PFSK-1 (cell line): ENCODE data around the gene IKZF2.

ENCODE experiments used
- FOXP2 ChIP-seq: optimal IDR thresholded peaks from 2 replicates; pipeline ENCODE3; 2011; ENCODE audit warnings: borderline replicate concordance, control low read depth, inconsistent platforms; ENCODE audit not compliant: insufficient read depth; ENCODE audit errors: extremely low read length, extremely low read depth
- POLR2AphosphoS5 ChIP-seq: IDR thresholded peaks from 2 replicates; pipeline ENCODE4 v1.6.1; 2012; ENCODE audit warnings: low read depth, mild to moderate bottlenecking, control low read depth, low read length, moderate library complexity
- REST ChIP-seq, 2 experiments: IDR thresholded peaks; 2 replicates each; pipeline versions ENCODE4 v1.6.1 to v1.8.0; 2011 to 2012; ENCODE audit warnings: low read depth in 2 of 2, low read length in 2 of 2, control low read depth in 1 of 2, inconsistent platforms in 1 of 2, mild to moderate bottlenecking in 1 of 2, moderate library complexity in 1 of 2; ENCODE audit not compliant: insufficient read depth in 1 of 2

DNA sequence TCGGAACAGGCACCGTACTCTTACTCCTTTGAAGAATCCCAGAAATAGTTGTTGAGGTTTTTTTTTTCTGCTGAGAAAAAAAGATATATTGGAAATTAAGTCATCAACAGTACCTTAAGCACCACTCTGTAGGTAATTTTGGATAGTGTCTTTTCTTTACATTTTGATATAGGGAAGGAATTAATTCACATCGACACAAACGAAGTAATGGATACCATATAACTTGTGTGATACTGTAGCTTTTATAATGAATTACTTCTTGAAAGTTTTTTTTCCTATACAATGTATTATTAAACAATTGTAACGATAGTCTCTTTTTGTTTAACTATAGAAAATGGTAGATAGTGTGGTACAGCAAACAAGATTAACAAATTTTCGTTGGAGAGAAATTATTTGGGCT is 1.5 kb upstream of the IKZF2 start:
- TF ChIP-seq POLR2AphosphoS5 (no peak), FOXP2 (no peak), REST (IDR thresholded peaks at IDR 0.05; ENCODE audit: insufficient read depth in 1 of 2, low read depth in 2 of 2, low read length in 2 of 2) (no peak)
